Hepatic stellate cell (primary cell): Measurements from ENCODE around the gene ZNF628.

Experiments
- DNase-seq: peaks from one replicate; pipeline ENCODE4 v3.0.0; 2011; ENCODE audit warnings: low spot score

Gene ZNF628

GRCh38 chr19:55497763-55498162, 21.3 kb downstream of the ZNF628 start:
- DNase-seq = no peak

GRCh38 chr19:55498246-55498840, 21.9 kb downstream of the ZNF628 start:
- no peak for DNase-seq

GRCh38 chr19:55500368-55500952, 24.0 kb downstream of the ZNF628 start:
- DNase-seq = no peak

GRCh38 chr19:55502197-55502952, 26.0 kb downstream of the ZNF628 start:
- DNase-seq = no peak

- no peak for DNase-seq
These were observed 26.7 kb downstream of the ZNF628 start for GRCh38 chr19:55503157-55503501.

GRCh38 chr19:55503502-55504251, 27.3 kb downstream of the ZNF628 start:
- DNase-seq = peak; percentile 99

GRCh38 chr19:55504252-55504603, 27.8 kb downstream of the ZNF628 start:
- DNase-seq = no peak

GRCh38 chr19:55504981-55505380, 28.6 kb downstream of the ZNF628 start:
- DNase-seq = no peak

- DNase-seq = no peak
These were observed 31.7 kb downstream of the ZNF628 start for GRCh38 chr19:55508120-55508519.

- peak; percentile 99 for DNase-seq
These were observed 40.6 kb downstream of the ZNF628 start for GRCh38 chr19:55516878-55517620.

GRCh38 chr19:55519451-55520311, 43.3 kb downstream of the ZNF628 start:
- peak; percentile 72 for DNase-seq

GRCh38 chr19:55520691-55521292, 44.4 kb downstream of the ZNF628 start:
- no peak for DNase-seq

GRCh38 chr19:55525289-55526101, 49.1 kb downstream of the ZNF628 start:
- DNase-seq = no peak

- DNase-seq = peak; percentile 77
These were observed 50.1 kb downstream of the ZNF628 start for GRCh38 chr19:55526216-55527196.

- DNase-seq = no peak
These were observed 51.0 kb downstream of the ZNF628 start for GRCh38 chr19:55527197-55528029.

- no peak for DNase-seq
These were observed 51.8 kb downstream of the ZNF628 start for GRCh38 chr19:55528030-55528803.
